NOMO-1 treated with DMSO at 0.1 percent for 48 hours (cell line): ENCODE measurements around the gene CAMTA1.

Source experiments
- DNase-seq: peaks from one replicate; lab custom pipeline; 2025; ENCODE audit not compliant: unreplicated experiment; lab: John Stamatoyannopoulos, UW

Gene CAMTA1

GRCh38 chr1:7388488-7389185, 603.4 kb downstream of the CAMTA1 start:
- DNase-seq: no peak

- no peak for DNase-seq
These were observed 604.1 kb downstream of the CAMTA1 start for GRCh38 chr1:7389201-7389905.

GRCh38 chr1:7389906-7390603, 604.8 kb downstream of the CAMTA1 start:
- no peak for DNase-seq

GRCh38 chr1:7390604-7391000, 605.3 kb downstream of the CAMTA1 start:
- DNase-seq: no peak

GRCh38 chr1:7393136-7393535, 607.9 kb downstream of the CAMTA1 start:
- DNase-seq: no peak

- DNase-seq: no peak
These were observed 610.0 kb downstream of the CAMTA1 start for GRCh38 chr1:7395251-7395650.

GRCh38 chr1:7398982-7399381, 613.7 kb downstream of the CAMTA1 start:
- DNase-seq: no peak

GRCh38 chr1:7399514-7400125, 614.4 kb downstream of the CAMTA1 start:
- no peak for DNase-seq

- DNase-seq: no peak
These were observed 615.3 kb downstream of the CAMTA1 start for GRCh38 chr1:7400566-7400965.

GRCh38 chr1:7401814-7402547, 616.7 kb downstream of the CAMTA1 start:
- no peak for DNase-seq

- DNase-seq: no peak
These were observed 617.2 kb downstream of the CAMTA1 start for GRCh38 chr1:7402548-7402850.

- no peak for DNase-seq
These were observed 618.2 kb downstream of the CAMTA1 start for GRCh38 chr1:7403265-7404045.

- DNase-seq: no peak
These were observed 618.9 kb downstream of the CAMTA1 start for GRCh38 chr1:7404046-7404742.

GRCh38 chr1:7405844-7406500, 620.7 kb downstream of the CAMTA1 start:
- DNase-seq: no peak

- no peak for DNase-seq
These were observed 621.6 kb downstream of the CAMTA1 start for GRCh38 chr1:7406641-7407543.

GRCh38 chr1:7407544-7407895, 622.3 kb downstream of the CAMTA1 start:
- DNase-seq: no peak

GRCh38 chr1:7407980-7408770, 622.9 kb downstream of the CAMTA1 start:
- no peak for DNase-seq

- DNase-seq: no peak
These were observed 623.5 kb downstream of the CAMTA1 start for GRCh38 chr1:7408771-7409150.
